ENCODE measurements around the gene FAM81A.

GRCh38 chr15:59436774-59437141 is 1.2 kb upstream of the FAM81A start:
- TF ChIP-seq CTCF (conservative IDR thresholded peaks at IDR 0.05 in 1 of 2, IDR thresholded peaks at IDR 0.05 in 1 of 2; ENCODE audit: extremely low read depth in 1 of 2, insufficient read depth in 1 of 2, low read depth in 1 of 2, low read length in 2 of 2) (no peak), EZH2 (IDR thresholded peaks at IDR 0.05; ENCODE audit: borderline replicate concordance, low read length) (no peak)
